ENCODE measurements around the gene PITPNC1.

- TF ChIP-seq CTCF (IDR thresholded peaks at IDR 0.05) (no peak), ZFX (IDR thresholded peaks at IDR 0.05; ENCODE audit: borderline replicate concordance) (no peak)
Observed at GRCh38 chr17:67328026-67328425, 49.1 kb upstream of the PITPNC1 start.
